GM23338 (cell line): ENCODE measurements around the gene FBN3. TPM values are rescaled to one million over a fixed set of nuclear protein-coding genes. Genes with fewer than 3 reads are reported as not detected.
A peak's percentile ranks its signal among the peaks of the same experiment; 100 is the strongest.

Experiments used
- ATAC-seq: fragments of 200-7000 bp; cut with Tn5 transposase; 3 replicates; pipeline ENCODE4 v1.9.1; 2020
- DNase-seq: peaks from one replicate; pipeline ENCODE4 v3.0.0-alpha.2; 2015; ENCODE audit warnings: low spot score
- H2AFZ ChIP-seq: fragments of 200-600 bp; sonication (generic); 2 replicates; pipeline ENCODE4 v1.8.0; 2016; ENCODE audit warnings: antibody characterized with exemption, mild to moderate bottlenecking, moderate library complexity
- H3F3A ChIP-seq: fragments of 200-600 bp; sonication (generic); replicated peaks from 2 replicates; pipeline ENCODE4 v1.8.0; 2017; ENCODE audit warnings: antibody characterized with exemption, mixed run types, low read depth
- H3K27ac ChIP-seq: fragments of 200-600 bp; sonication (generic); 2 replicates; pipeline ENCODE4 v1.6.1; 2016; ENCODE audit warnings: low read depth
- H3K27me3 ChIP-seq: fragments of 200-600 bp; sonication (generic); 2 replicates; pipeline ENCODE4 v1.8.0; 2016; ENCODE audit warnings: mild to moderate bottlenecking, mixed run types, moderate library complexity; ENCODE audit not compliant: insufficient read depth
- H3K36me3 ChIP-seq: fragments of 200-600 bp; sonication (generic); 2 replicates; pipeline ENCODE4 v1.8.0; 2016; ENCODE audit warnings: mild to moderate bottlenecking; ENCODE audit not compliant: insufficient read depth
- H3K4me1 ChIP-seq: fragments of 200-600 bp; sonication (generic); 2 replicates; pipeline ENCODE4 v1.8.0; 2016; ENCODE audit warnings: mild to moderate bottlenecking, moderate library complexity; ENCODE audit not compliant: insufficient read depth
- H3K4me2 ChIP-seq: fragments of 200-600 bp; sonication (generic); 2 replicates; pipeline ENCODE4 v1.7.1; 2017; ENCODE audit warnings: mixed run types
- H3K4me3 ChIP-seq: fragments of 200-600 bp; sonication (generic); 2 replicates; pipeline ENCODE4 v1.6.1; 2016; ENCODE audit warnings: mixed run types
- H3K79me2 ChIP-seq: fragments of 200-600 bp; sonication (generic); replicated peaks from 2 replicates; pipeline ENCODE4 v1.8.0; 2017; ENCODE audit warnings: mild to moderate bottlenecking; ENCODE audit not compliant: insufficient read depth
- H3K9me2 ChIP-seq: fragments of 200-600 bp; sonication (generic); 2 replicates; pipeline ENCODE4 v1.8.0; 2017; ENCODE audit not compliant: insufficient read depth
- H4K20me1 ChIP-seq: fragments of 200-600 bp; sonication (generic); replicated peaks from 2 replicates; pipeline ENCODE4 v1.8.0; 2017; ENCODE audit warnings: mild to moderate bottlenecking; ENCODE audit not compliant: insufficient read depth
- H3K27ac Mint-ChIP-seq: 2 replicates; pipeline ENCODE4 v1.8.0; 2020; ENCODE audit warnings: inconsistent platforms, mild to moderate bottlenecking, moderate library complexity, mixed read lengths
- H3K27me3 Mint-ChIP-seq: 3 replicates; pipeline ENCODE4 v1.8.0; 2022; ENCODE audit warnings: low read depth, mild to moderate bottlenecking, moderate library complexity, mixed read lengths, inconsistent platforms; ENCODE audit not compliant: insufficient read depth, poor library complexity
- H3K36me3 Mint-ChIP-seq: 3 replicates; pipeline ENCODE4 v1.8.0; 2021; ENCODE audit warnings: low read depth, mild to moderate bottlenecking, inconsistent platforms, moderate library complexity, mixed read lengths
- H3K4me1 Mint-ChIP-seq: 3 replicates; pipeline ENCODE4 v1.8.0; 2020; ENCODE audit warnings: mild to moderate bottlenecking, inconsistent platforms, mixed read lengths
- H3K4me3 Mint-ChIP-seq: 3 replicates; pipeline ENCODE4 v1.8.0; 2021; ENCODE audit warnings: moderate library complexity, mild to moderate bottlenecking, inconsistent platforms, mixed read lengths
- H3K9me3 Mint-ChIP-seq: 3 replicates; pipeline ENCODE4 v1.8.0; 2020; ENCODE audit warnings: moderate library complexity, mild to moderate bottlenecking, inconsistent platforms, mixed read lengths
- CREB1 ChIP-seq: fragments of 250-450 bp; sonication (Bioruptor Pico); IDR thresholded peaks from 2 replicates; pipeline ENCODE4 v1.5.0; 2020; ENCODE audit warnings: low read depth, mild to moderate bottlenecking, moderate library complexity
- EZH2 ChIP-seq: fragments of 200-600 bp; sonication (generic); IDR thresholded peaks from one replicate; pipeline ENCODE4 v1.8.0; 2017; ENCODE audit warnings: antibody characterized with exemption, mild to moderate bottlenecking, low read depth; ENCODE audit not compliant: unreplicated experiment
- EZH2phosphoT487 ChIP-seq: fragments of 200-600 bp; sonication (generic); IDR thresholded peaks from one replicate; pipeline ENCODE4 v1.8.1; 2018; ENCODE audit warnings: antibody characterized with exemption; ENCODE audit not compliant: unreplicated experiment
- JUNB ChIP-seq: IDR thresholded peaks from one replicate; pipeline ENCODE4 v1.6.1; 2016; ENCODE audit warnings: antibody characterized with exemption; ENCODE audit not compliant: unreplicated experiment
- NANOG ChIP-seq: IDR thresholded peaks from 2 replicates; pipeline ENCODE4 v1.6.1; 2016; ENCODE audit warnings: antibody characterized with exemption, borderline replicate concordance
- POLR2AphosphoS5 ChIP-seq: IDR thresholded peaks from 2 replicates; pipeline ENCODE4 v1.6.1; 2016; ENCODE audit warnings: antibody characterized with exemption, low read depth
- REST ChIP-seq: IDR thresholded peaks from one replicate; pipeline ENCODE4 v1.6.1; 2018; ENCODE audit warnings: antibody characterized with exemption; ENCODE audit not compliant: unreplicated experiment
- STAT1 ChIP-seq: IDR thresholded peaks from one replicate; pipeline ENCODE4 v1.6.1; 2016; ENCODE audit warnings: antibody characterized with exemption; ENCODE audit not compliant: unreplicated experiment
- ZNF114 ChIP-seq: fragments of 250-450 bp; sonication (Bioruptor Pico); IDR thresholded peaks from 2 replicates; pipeline ENCODE4 v1.5.0; 2020; ENCODE audit warnings: mild to moderate bottlenecking, moderate library complexity
- ZNF331 ChIP-seq: fragments of 250-450 bp; sonication (Bioruptor Pico); IDR thresholded peaks from 2 replicates; pipeline ENCODE4 v1.5.0; 2020; ENCODE audit warnings: low read depth, mild to moderate bottlenecking, moderate library complexity
- polyA plus RNA-seq: library from polyadenylated mRNA; unstranded; fragments of >200 nt; fragmentation: Nextera tagmentation; extraction: Ambion mirVana; gene quantifications from 2 replicates; pipeline ENCODE4 v1.2.1, GENCODE V29; 2016
- total RNA-seq: library from RNA; depleted of rRNA; stranded (reverse); fragments of >200 nt; shearing (Covaris generic); gene quantifications from 2 replicates; pipeline ENCODE4 v1.2.3, GENCODE V29; 2014
- TF ChIP-seq, protein P1 (sequence below): fragments of 250-450 bp; sonication (Bioruptor Pico); IDR thresholded peaks from 2 replicates; pipeline ENCODE4 v1.5.0; 2020; ENCODE audit warnings: mild to moderate bottlenecking, moderate library complexity
- TF ChIP-seq, protein P2 (sequence below), 2 experiments: fragments of 200-600 bp in 1 of 2; sonication (generic) in 1 of 2; conservative IDR thresholded peaks; 2 replicates each; pipeline versions ENCODE4 v1.5.1 to v1.6.1; 2016 to 2017; ENCODE audit warnings: antibody characterized with exemption in 2 of 2, low read depth in 2 of 2, mild to moderate bottlenecking in 2 of 2, moderate library complexity in 1 of 2

The FBN3 gene
- total and polyA plus RNA-seq, 2 experiments from 2014 or later = 8.5 to 54.5 TPM

GRCh38 chr19:8081569-8082550 is 67.5 kb downstream of the FBN3 start:
- Histone ChIP-seq H3K4me1 (no peaks in the 10 kb centered on the region), H3F3A (no peaks in the 10 kb centered on the region), H2AFZ (no peak overlapping the region), H3K9me2 (no peaks in the 10 kb centered on the region), H3K79me2 (no peaks in the 10 kb centered on the region), H3K27ac (peak overlapping the region; percentile 59), H4K20me1 (no peaks in the 10 kb centered on the region; the same call in 1 of the 2 replicates), H3K36me3 (no peaks in the 10 kb centered on the region), H3K4me3 (no peak overlapping the region), H3K27me3 (no peaks in the 10 kb centered on the region), H3K4me2 (no peak overlapping the region)
- Mint-ChIP-seq H3K36me3 (peaks cover 35% of the 10 kb centered on the region), H3K9me3 (no peaks in the 10 kb centered on the region), H3K27ac (no peak overlapping the region), H3K27me3 (peaks cover 2% of the 10 kb centered on the region), H3K4me1 (no peaks in the 10 kb centered on the region), H3K4me3 (no peak overlapping the region)
- TF ChIP-seq EZH2phosphoT487 (no peak), REST (no peak), CREB1 (CRISPR knock-in tag) (no peak), STAT1 (no peak), NANOG (no peak), ZNF331 (CRISPR knock-in tag) (no peak), POLR2AphosphoS5 (no peak), ZNF114 (CRISPR knock-in tag) (no peak), EZH2 (no peak), JUNB (no peak)
- TF ChIP-seq, protein P1, sequence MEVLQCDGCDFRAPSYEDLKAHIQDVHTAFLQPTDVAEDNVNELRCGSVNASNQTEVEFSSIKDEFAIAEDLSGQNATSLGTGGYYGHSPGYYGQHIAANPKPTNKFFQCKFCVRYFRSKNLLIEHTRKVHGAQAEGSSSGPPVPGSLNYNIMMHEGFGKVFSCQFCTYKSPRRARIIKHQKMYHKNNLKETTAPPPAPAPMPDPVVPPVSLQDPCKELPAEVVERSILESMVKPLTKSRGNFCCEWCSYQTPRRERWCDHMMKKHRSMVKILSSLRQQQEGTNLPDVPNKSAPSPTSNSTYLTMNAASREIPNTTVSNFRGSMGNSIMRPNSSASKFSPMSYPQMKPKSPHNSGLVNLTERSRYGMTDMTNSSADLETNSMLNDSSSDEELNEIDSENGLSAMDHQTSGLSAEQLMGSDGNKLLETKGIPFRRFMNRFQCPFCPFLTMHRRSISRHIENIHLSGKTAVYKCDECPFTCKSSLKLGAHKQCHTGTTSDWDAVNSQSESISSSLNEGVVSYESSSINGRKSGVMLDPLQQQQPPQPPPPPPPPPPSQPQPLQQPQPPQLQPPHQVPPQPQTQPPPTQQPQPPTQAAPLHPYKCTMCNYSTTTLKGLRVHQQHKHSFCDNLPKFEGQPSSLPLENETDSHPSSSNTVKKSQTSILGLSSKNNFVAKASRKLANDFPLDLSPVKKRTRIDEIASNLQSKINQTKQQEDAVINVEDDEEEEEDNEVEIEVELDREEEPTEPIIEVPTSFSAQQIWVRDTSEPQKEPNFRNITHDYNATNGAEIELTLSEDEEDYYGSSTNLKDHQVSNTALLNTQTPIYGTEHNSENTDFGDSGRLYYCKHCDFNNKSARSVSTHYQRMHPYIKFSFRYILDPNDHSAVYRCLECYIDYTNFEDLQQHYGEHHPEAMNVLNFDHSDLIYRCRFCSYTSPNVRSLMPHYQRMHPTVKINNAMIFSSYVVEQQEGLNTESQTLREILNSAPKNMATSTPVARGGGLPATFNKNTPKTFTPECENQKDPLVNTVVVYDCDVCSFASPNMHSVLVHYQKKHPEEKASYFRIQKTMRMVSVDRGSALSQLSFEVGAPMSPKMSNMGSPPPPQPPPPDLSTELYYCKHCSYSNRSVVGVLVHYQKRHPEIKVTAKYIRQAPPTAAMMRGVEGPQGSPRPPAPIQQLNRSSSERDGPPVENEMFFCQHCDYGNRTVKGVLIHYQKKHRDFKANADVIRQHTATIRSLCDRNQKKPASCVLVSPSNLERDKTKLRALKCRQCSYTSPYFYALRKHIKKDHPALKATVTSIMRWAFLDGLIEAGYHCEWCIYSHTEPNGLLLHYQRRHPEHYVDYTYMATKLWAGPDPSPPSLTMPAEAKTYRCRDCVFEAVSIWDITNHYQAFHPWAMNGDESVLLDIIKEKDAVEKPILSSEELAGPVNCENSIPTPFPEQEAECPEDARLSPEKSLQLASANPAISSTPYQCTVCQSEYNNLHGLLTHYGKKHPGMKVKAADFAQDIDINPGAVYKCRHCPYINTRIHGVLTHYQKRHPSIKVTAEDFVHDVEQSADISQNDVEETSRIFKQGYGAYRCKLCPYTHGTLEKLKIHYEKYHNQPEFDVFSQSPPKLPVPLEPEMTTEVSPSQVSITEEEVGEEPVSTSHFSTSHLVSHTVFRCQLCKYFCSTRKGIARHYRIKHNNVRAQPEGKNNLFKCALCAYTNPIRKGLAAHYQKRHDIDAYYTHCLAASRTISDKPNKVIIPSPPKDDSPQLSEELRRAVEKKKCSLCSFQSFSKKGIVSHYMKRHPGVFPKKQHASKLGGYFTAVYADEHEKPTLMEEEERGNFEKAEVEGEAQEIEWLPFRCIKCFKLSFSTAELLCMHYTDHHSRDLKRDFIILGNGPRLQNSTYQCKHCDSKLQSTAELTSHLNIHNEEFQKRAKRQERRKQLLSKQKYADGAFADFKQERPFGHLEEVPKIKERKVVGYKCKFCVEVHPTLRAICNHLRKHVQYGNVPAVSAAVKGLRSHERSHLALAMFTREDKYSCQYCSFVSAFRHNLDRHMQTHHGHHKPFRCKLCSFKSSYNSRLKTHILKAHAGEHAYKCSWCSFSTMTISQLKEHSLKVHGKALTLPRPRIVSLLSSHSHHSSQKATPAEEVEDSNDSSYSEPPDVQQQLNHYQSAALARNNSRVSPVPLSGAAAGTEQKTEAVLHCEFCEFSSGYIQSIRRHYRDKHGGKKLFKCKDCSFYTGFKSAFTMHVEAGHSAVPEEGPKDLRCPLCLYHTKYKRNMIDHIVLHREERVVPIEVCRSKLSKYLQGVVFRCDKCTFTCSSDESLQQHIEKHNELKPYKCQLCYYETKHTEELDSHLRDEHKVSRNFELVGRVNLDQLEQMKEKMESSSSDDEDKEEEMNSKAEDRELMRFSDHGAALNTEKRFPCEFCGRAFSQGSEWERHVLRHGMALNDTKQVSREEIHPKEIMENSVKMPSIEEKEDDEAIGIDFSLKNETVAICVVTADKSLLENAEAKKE (CRISPR knock-in tag) = no peak
- TF ChIP-seq, protein P2, sequence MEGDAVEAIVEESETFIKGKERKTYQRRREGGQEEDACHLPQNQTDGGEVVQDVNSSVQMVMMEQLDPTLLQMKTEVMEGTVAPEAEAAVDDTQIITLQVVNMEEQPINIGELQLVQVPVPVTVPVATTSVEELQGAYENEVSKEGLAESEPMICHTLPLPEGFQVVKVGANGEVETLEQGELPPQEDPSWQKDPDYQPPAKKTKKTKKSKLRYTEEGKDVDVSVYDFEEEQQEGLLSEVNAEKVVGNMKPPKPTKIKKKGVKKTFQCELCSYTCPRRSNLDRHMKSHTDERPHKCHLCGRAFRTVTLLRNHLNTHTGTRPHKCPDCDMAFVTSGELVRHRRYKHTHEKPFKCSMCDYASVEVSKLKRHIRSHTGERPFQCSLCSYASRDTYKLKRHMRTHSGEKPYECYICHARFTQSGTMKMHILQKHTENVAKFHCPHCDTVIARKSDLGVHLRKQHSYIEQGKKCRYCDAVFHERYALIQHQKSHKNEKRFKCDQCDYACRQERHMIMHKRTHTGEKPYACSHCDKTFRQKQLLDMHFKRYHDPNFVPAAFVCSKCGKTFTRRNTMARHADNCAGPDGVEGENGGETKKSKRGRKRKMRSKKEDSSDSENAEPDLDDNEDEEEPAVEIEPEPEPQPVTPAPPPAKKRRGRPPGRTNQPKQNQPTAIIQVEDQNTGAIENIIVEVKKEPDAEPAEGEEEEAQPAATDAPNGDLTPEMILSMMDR (conservative IDR thresholded peaks at IDR 0.05; ENCODE audit: low read depth in 2 of 2) = no peak
- DNase-seq (peak; percentile 49), ATAC-seq (no peak)
